Measurements from ENCODE around the gene STAT3. TPM values are rescaled to one million over a fixed set of nuclear protein-coding genes. Genes with fewer than 3 reads are reported as not detected.

STAT3 gene
- total and polyA plus RNA-seq, 9 of the 15 experiments (the other 6 are each of a cell fraction or from before 2014, with no cell fraction given), result 90.0 to 179 (median 114) TPM

DNA sequence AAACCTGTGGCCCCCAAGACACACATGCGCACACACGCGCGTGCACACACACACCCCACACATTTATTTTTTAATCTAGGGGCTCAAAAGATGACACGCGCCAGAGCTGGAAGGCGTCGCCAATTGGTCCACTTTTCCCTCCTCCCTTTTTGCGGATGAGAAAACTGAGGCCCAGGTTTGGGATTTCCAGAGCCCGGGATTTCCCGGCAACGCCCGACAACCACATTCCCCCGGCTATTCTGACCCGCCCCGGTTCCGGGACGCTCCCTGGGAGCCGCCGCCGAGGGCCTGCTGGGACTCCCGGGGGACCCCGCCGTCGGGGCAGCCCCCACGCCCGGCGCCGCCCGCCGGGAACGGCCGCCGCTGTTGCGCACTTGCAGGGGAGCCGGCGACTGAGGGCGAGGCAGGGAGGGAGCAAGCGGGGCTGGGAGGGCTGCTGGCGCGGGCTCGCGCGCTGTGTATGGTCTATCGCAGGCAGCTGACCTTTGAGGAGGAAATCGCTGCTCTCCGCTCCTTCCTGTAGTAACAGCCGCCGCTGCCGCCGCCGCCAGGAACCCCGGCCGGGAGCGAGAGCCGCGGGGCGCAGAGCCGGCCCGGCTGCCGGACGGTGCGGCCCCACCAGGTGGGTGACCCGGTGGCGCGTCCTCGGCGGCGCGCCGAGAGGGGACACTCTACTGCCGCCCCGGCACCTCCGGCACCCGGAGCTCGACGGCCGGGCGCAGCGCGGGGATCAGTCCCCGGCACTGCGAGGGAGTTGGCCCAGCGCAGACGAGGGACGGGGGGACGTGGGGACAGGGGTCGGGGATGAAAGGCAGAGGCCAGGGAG is 100.1 kb downstream of the STAT3 start, which contains the start of gene STAT5A (continued):
- TF ChIP-seq, protein P1, sequence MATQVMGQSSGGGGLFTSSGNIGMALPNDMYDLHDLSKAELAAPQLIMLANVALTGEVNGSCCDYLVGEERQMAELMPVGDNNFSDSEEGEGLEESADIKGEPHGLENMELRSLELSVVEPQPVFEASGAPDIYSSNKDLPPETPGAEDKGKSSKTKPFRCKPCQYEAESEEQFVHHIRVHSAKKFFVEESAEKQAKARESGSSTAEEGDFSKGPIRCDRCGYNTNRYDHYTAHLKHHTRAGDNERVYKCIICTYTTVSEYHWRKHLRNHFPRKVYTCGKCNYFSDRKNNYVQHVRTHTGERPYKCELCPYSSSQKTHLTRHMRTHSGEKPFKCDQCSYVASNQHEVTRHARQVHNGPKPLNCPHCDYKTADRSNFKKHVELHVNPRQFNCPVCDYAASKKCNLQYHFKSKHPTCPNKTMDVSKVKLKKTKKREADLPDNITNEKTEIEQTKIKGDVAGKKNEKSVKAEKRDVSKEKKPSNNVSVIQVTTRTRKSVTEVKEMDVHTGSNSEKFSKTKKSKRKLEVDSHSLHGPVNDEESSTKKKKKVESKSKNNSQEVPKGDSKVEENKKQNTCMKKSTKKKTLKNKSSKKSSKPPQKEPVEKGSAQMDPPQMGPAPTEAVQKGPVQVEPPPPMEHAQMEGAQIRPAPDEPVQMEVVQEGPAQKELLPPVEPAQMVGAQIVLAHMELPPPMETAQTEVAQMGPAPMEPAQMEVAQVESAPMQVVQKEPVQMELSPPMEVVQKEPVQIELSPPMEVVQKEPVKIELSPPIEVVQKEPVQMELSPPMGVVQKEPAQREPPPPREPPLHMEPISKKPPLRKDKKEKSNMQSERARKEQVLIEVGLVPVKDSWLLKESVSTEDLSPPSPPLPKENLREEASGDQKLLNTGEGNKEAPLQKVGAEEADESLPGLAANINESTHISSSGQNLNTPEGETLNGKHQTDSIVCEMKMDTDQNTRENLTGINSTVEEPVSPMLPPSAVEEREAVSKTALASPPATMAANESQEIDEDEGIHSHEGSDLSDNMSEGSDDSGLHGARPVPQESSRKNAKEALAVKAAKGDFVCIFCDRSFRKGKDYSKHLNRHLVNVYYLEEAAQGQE (IDR thresholded peaks at IDR 0.05; ENCODE audit: borderline replicate concordance), result 0 out of 2 replicates have a peak, but pooled peaks have one; percentile 12
- TF ChIP-seq, protein P1 (CRISPR knock-in tag; IDR thresholded peaks at IDR 0.05; ENCODE audit: low read depth), result no peak
- TF ChIP-seq RBM39 (optimal IDR thresholded peaks at IDR 0.05; ENCODE audit: low read depth, low read length) (no peak), TFAP4 (CRISPR knock-in tag; IDR thresholded peaks at IDR 0.05; ENCODE audit: borderline replicate concordance) (no peak), DMBX1 (CRISPR knock-in tag; IDR thresholded peaks at IDR 0.05; ENCODE audit: borderline replicate concordance) (no peak), TEAD4 (IDR thresholded peaks at IDR 0.05; ENCODE audit: low read length) (no peak), TEAD4 (CRISPR knock-in tag; IDR thresholded peaks at IDR 0.05; ENCODE audit: borderline replicate concordance) (no peak), SAFB (IDR thresholded peaks at IDR 0.05; ENCODE audit: borderline replicate concordance, low read depth, low read length) (no peak), ARNT (IDR thresholded peaks at IDR 0.05) (no peak), MAFF (IDR thresholded peaks at IDR 0.05; ENCODE audit: low read length) (no peak), ZNF324 (CRISPR knock-in tag; IDR thresholded peaks at IDR 0.05) (no peak), MECOM (CRISPR knock-in tag; IDR thresholded peaks at IDR 0.05) (no peak), ILF3 (IDR thresholded peaks at IDR 0.05; ENCODE audit: borderline replicate concordance) (no peak), GTF2A2 (tag; IDR thresholded peaks at IDR 0.05) (no peak), C11orf30 (IDR thresholded peaks at IDR 0.05; ENCODE audit: low read depth) (no peak)
- TF ChIP-seq, protein P2, sequence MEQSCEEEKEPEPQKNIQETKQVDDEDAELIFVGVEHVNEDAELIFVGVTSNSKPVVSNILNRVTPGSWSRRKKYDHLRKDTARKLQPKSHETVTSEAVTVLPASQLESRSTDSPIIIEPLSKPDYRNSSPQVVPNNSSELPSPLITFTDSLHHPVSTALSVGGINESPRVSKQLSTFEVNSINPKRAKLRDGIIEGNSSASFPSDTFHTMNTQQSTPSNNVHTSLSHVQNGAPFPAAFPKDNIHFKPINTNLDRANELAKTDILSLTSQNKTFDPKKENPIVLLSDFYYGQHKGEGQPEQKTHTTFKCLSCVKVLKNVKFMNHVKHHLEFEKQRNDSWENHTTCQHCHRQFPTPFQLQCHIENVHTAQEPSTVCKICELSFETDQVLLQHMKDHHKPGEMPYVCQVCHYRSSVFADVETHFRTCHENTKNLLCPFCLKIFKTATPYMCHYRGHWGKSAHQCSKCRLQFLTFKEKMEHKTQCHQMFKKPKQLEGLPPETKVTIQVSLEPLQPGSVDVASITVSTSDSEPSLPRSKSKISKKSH (CRISPR knock-in tag; IDR thresholded peaks at IDR 0.05), result no peak
- TF ChIP-seq, protein P3, sequence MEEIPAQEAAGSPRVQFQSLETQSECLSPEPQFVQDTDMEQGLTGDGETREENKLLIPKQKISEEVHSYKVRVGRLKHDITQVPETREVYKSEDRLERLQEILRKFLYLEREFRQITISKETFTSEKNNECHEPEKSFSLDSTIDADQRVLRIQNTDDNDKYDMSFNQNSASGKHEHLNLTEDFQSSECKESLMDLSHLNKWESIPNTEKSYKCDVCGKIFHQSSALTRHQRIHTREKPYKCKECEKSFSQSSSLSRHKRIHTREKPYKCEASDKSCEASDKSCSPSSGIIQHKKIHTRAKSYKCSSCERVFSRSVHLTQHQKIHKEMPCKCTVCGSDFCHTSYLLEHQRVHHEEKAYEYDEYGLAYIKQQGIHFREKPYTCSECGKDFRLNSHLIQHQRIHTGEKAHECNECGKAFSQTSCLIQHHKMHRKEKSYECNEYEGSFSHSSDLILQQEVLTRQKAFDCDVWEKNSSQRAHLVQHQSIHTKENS (CRISPR knock-in tag; IDR thresholded peaks at IDR 0.05), result no peak
